ENCODE measurements around the gene APOBEC3A.

- no peak for TF ChIP-seq TBL1XR1 (IDR thresholded peaks at IDR 0.05; ENCODE audit: low read depth, low read length)
- TF ChIP-seq CTCF (IDR thresholded peaks at IDR 0.05 in 2 of 3, conservative IDR thresholded peaks at IDR 0.05 in 1 of 3; ENCODE audit: control insufficient read depth in 2 of 3, extremely low read depth in 1 of 3, insufficient read depth in 1 of 3, low read depth in 3 of 3, low read length in 3 of 3), result no peak
- no peak for TF ChIP-seq CBX5 (IDR thresholded peaks at IDR 0.05; ENCODE audit: low read depth)
- TF ChIP-seq SUPT20H (IDR thresholded peaks at IDR 0.05; ENCODE audit: borderline replicate concordance, control insufficient read depth, low read depth, low read length), result no peak
- TF ChIP-seq HDAC2 (IDR thresholded peaks at IDR 0.05), result no peak
- no peak for TF ChIP-seq STAT3 (IDR thresholded peaks at IDR 0.05; ENCODE audit: low read depth, low read length)
- no peak for TF ChIP-seq POLR2AphosphoS5 (IDR thresholded peaks at IDR 0.05; ENCODE audit: low read length)
- no peak for TF ChIP-seq SRF (IDR thresholded peaks at IDR 0.05; ENCODE audit: low read depth in 2 of 2, low read length in 2 of 2)
- TF ChIP-seq KDM1A (IDR thresholded peaks at IDR 0.05; ENCODE audit: borderline replicate concordance), result no peak
- TF ChIP-seq POLR2A (IDR thresholded peaks at IDR 0.05; ENCODE audit: low read depth, low read length), result no peak; the same call in 1 of the 2 replicates
- no peak for TF ChIP-seq MTA2 (IDR thresholded peaks at IDR 0.05; ENCODE audit: low read depth)
Observed at GRCh38 chr22:38953091-38953490, 4.3 kb upstream of the APOBEC3A start.
